Spinal cord (tissue), 10 donors: ENCODE data around the gene EZR. TPM values are rescaled to one million over a fixed set of nuclear protein-coding genes. Genes with fewer than 3 reads are reported as not detected.

Experiments used
- DNase-seq, 6 donors: peaks; one replicate each; pipeline versions ENCODE4 v3.0.0 to v3.0.0-alpha.2; 2013 to 2015; ENCODE audit warnings: low spot score in 6 of 6, low read depth in 4 of 6
- H3K27ac ChIP-seq: one replicate; pipeline ENCODE4 v1.5.1; 2013; ENCODE audit warnings: low read depth, low read length, control low read depth
- H3K27me3 ChIP-seq: one replicate; pipeline ENCODE4 v1.6.1; 2013; ENCODE audit warnings: low read length; ENCODE audit not compliant: control insufficient read depth, insufficient read depth
- H3K36me3 ChIP-seq: one replicate; pipeline ENCODE4 v1.6.1; 2013; ENCODE audit warnings: low read length; ENCODE audit not compliant: control insufficient read depth, insufficient read depth
- H3K4me1 ChIP-seq: one replicate; pipeline ENCODE4 v1.6.1; 2013; ENCODE audit warnings: low read length; ENCODE audit not compliant: control insufficient read depth, insufficient read depth
- H3K4me3 ChIP-seq: one replicate; pipeline ENCODE4 v1.5.1; 2013; ENCODE audit warnings: low read depth, low read length, control low read depth
- H3K9me3 ChIP-seq: one replicate; pipeline ENCODE4 v1.6.1; 2013; ENCODE audit warnings: low read length; ENCODE audit not compliant: control insufficient read depth, insufficient read depth
- WGBS: methylation state at CpG from one replicate; pipeline ENCODE4 v1.1.5; 2013; ENCODE audit warnings: missing lambda C conversion rate; ENCODE audit not compliant: insufficient coverage; 5-methylcytosine and 5-hydroxymethylcytosine counted together
- long read RNA-seq, 4 donors: transcript quantifications; one replicate each; lab custom pipeline, GENCODE V29; 2026
- polyA plus RNA-seq, 2 donors: library from polyadenylated mRNA; unstranded; fragments of 120-200 nt; gene quantifications; one replicate each; pipeline ENCODE4 v1.2.1, GENCODE V29; 2013; ENCODE audit not compliant: insufficient read length in 2 of 2
- total RNA-seq, 2 donors: library from RNA; depleted of rRNA in 1 of 2; stranded (reverse); fragments of 120-200 nt in 1 of 2; fragments of >200 nt in 1 of 2; gene quantifications; one replicate each; pipeline versions ENCODE4 v1.2.3 to v1.2.4, GENCODE V29; 2013 to 2014
- donor health status: healthy.

EZR gene
- 100 to 1,000 TPM; 114 to 163 TPM for total RNA-seq
- 100 to 1,000 TPM; 191 to 244 TPM for polyA plus RNA-seq
- long read RNA-seq, donor 1, transcript EZR-201 (13 exons, 3,068 nt): major isoform, 19 of 78 reads
- long read RNA-seq, donor 1, transcript EZR-202 (14 exons, 3,096 nt): minor isoform, 17 of 78 reads
- long read RNA-seq, donor 1, partial matches to known transcripts: 37 of 78 reads
- long read RNA-seq, donor 1, other reads (novel, unspliced or antisense): 5 of 78 reads
- long read RNA-seq, donor 2, transcript EZR-201 (13 exons, 3,068 nt): major isoform, 8 of 83 reads
- long read RNA-seq, donor 2, partial matches to known transcripts: 72 of 83 reads
- long read RNA-seq, donor 2, other reads (novel, unspliced or antisense): 0 of 83 reads
- long read RNA-seq, donor 3, transcript EZR-202 (14 exons, 3,096 nt): minor isoform, 5 of 82 reads
- long read RNA-seq, donor 3, transcript EZR-201 (13 exons, 3,068 nt): major isoform, 7 of 82 reads
- long read RNA-seq, donor 3, partial matches to known transcripts: 70 of 82 reads
- long read RNA-seq, donor 3, other reads (novel, unspliced or antisense): 0 of 82 reads
- long read RNA-seq, donor 4, transcript EZR-201 (13 exons, 3,068 nt): minor isoform, 8 of 71 reads
- long read RNA-seq, donor 4, transcript EZR-202 (14 exons, 3,096 nt): major isoform, 17 of 71 reads
- long read RNA-seq, donor 4, partial matches to known transcripts: 46 of 71 reads
- long read RNA-seq, donor 4, other reads (novel, unspliced or antisense): 0 of 71 reads

DNA sequence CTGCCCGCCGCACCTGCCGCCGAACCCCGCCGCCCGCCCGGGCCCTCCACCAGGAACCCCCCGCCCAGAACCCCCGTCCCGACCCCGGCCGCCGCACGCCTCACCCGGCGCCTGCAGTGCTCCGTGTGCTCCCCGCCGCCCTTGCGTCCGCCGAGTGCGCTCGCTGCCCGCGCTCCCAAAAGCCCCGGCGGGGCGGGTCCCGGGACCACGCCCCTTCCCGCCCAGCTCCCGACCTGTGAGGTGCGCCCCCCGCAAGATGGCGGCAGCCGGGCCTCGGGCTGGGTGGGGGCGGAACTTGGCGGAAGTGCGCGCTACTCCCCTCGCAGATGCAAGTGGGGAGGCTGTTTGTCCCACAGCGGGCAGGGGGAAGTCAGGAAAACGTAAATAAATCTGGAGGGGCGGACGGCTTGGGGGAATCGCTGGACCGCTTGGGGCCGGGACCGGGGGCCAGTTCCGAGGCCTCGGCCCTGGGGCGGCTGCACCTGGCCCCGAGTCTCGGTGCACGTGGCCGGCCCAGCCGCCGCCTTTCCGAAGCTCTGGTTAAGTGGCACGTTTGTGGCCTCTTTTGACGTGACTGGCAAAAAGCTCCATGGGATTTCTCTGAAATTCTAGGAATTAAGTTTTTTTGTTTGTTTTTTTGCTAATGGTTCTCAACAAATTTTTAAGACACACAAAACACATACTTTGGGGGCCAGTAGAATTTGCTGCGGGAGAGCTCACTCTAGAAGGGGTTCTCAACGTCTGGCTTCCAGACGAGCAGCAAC is at the start of gene EZR:
EZR (minus strand) TSS at position 156 of the 764 bp plus-strand sequence. CDS start 1,275 bp downstream, outside the sequence.
- Histone ChIP-seq H3K9me3 (no peaks in the 10 kb centered on the region), H3K27me3 (peaks cover 4% of the 10 kb centered on the region), H3K4me3 (peak within 1 kb of the TSS; percentile 60), H3K27ac (peak within 1 kb of the TSS; percentile 88), H3K36me3 (no peaks in the 10 kb centered on the region), H3K4me1 (peaks cover 11% of the 10 kb centered on the region)
- peak in 2 of 6 donors; percentile 73 to 86 for DNase-seq
- WGBS: 3% methylated on average over 53 of the region's 67 CpGs

DNA sequence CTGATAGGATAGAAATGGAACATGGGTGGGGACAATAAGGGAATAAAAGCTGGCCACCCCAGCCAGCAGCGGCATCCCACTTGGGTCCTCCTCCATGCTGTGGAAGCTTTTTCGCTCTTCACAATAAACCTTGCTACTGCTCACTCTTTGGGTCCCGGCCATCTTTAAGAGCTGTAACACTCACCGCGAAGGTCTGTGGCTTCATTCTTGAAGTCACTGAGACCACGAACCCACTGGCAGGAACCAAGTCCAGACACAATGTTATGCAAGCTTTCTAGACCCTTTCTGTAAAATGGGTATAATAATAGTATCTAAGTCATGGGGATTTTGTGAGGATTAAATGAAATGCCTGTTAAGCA is 48.9 kb upstream of the EZR start:
- H3K36me3 ChIP-seq: no peaks in the 10 kb centered on the region
- no peak overlapping the region for H3K27ac ChIP-seq
- no peaks in the 10 kb centered on the region for H3K9me3 ChIP-seq
- no peak overlapping the region for H3K4me3 ChIP-seq
- no peak for DNase-seq
- no peaks in the 10 kb centered on the region for H3K27me3 ChIP-seq
- 100% methylated on average over 3 of the region's 6 CpGs for WGBS
- H3K4me1 ChIP-seq: peaks cover 13% of the 10 kb centered on the region

DNA sequence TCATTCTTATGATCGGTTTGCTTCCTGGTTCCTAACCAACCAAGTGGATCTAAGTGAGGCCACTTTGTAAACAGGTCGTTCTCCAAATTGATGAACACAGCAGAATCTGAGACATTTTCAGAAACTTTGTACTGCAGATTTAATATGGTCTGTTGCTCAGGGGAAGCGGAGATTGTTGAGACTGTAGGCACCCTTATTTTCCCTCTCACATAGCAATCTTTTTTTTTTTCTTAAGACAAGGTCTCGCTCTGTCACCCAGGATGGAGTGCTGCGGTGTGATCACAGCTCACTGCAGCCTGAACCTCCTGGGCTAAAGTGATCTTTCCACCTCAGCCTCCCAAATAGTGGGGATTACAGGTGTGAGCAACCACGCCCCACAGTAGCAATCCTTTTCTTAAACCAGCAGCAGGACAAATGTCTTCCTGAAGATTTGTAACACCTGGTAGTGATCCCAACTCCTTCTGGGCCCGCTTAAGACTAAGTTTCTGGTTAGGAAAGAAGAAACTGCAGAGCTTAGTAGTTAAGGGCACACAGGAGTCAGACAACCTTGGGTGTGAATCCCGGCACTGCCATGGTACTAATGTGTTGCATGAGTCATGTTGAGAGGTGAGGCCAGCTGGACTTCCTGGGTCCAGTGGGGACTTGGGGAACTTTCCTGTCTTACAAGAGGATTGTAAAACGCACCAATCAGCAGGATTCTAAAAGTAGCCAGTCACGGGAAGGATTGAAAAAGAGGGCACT is 48.4 kb upstream of the EZR start:
- WGBS: 98% methylated on average over 9 of the region's 10 CpGs
- H3K9me3 ChIP-seq: no peaks in the 10 kb centered on the region
- H3K27ac ChIP-seq: no peak overlapping the region
- H3K4me1 ChIP-seq: peaks cover 13% of the 10 kb centered on the region
- H3K4me3 ChIP-seq: no peak overlapping the region
- H3K36me3 ChIP-seq: no peaks in the 10 kb centered on the region
- H3K27me3 ChIP-seq: no peaks in the 10 kb centered on the region
- no peak for DNase-seq

DNA sequence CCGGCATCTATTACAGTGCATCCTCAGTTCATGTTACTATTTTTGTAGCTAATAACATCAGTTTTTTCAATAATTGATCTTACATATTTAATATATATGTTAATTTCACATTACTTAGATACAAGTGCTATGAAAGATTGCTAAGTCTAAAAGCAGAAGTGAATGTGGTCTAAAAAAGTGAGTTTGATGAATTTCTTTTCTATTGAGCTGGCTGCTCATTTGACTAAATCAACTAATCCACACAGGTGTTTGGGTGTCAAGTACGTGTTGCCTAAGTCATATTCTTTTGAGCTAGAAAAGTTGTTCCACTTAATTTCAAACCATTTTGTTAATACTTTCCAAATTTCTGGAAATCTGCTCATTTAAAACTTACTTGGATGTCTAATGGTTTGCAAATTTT is 46.6 kb upstream of the EZR start:
- no peak overlapping the region for H3K4me3 ChIP-seq
- no CpG with 5 or more reads among the region's 2 CpGs for WGBS
- peaks cover 13% of the 10 kb centered on the region for H3K4me1 ChIP-seq
- no peak overlapping the region for H3K27ac ChIP-seq
- no peaks in the 10 kb centered on the region for H3K9me3 ChIP-seq
- H3K27me3 ChIP-seq: no peaks in the 10 kb centered on the region
- no peaks in the 10 kb centered on the region for H3K36me3 ChIP-seq
- DNase-seq: no peak

DNA sequence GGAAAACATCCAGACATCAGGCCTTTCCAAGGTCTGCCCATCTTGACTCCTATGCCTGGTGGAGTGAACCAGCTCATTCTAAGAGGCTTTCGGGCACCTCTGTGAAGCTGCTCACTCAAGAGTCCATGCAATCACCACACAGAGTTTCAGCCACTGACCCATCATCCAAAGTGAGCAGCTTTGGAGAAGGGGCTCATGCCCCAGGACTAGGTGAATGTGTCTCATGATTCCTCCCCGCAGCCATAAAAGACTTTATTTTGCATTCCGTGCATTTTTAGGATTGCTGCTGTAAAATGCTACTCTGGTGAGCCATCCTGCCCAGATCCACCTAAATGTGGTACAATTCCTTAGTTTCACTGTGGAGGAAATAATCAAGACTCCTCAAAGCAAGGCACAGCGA is 44.5 kb upstream of the EZR start:
- Histone ChIP-seq H3K27ac (no peak overlapping the region), H3K36me3 (no peaks in the 10 kb centered on the region)
- WGBS: 85% methylated on average over 3 of the region's 4 CpGs

GRCh38 chr6:158861686-158862381 is 42.7 kb upstream of the EZR start:
- no peaks in the 10 kb centered on the region for H3K9me3 ChIP-seq
- no peak overlapping the region for H3K4me3 ChIP-seq
- no peaks in the 10 kb centered on the region for H3K27me3 ChIP-seq
- no peaks in the 10 kb centered on the region for H3K4me1 ChIP-seq
- H3K36me3 ChIP-seq: no peaks in the 10 kb centered on the region
- H3K27ac ChIP-seq: no peak overlapping the region
- DNase-seq: no peak
- WGBS: 84% methylated on average over 3 of the region's 4 CpGs

More for the DNA sequence above, 44.5 kb upstream of the EZR start:
- H3K9me3 ChIP-seq: no peaks in the 10 kb centered on the region
- no peaks in the 10 kb centered on the region for H3K27me3 ChIP-seq
- no peak for DNase-seq
- no peaks in the 10 kb centered on the region for H3K4me1 ChIP-seq
- H3K4me3 ChIP-seq: no peak overlapping the region

DNA sequence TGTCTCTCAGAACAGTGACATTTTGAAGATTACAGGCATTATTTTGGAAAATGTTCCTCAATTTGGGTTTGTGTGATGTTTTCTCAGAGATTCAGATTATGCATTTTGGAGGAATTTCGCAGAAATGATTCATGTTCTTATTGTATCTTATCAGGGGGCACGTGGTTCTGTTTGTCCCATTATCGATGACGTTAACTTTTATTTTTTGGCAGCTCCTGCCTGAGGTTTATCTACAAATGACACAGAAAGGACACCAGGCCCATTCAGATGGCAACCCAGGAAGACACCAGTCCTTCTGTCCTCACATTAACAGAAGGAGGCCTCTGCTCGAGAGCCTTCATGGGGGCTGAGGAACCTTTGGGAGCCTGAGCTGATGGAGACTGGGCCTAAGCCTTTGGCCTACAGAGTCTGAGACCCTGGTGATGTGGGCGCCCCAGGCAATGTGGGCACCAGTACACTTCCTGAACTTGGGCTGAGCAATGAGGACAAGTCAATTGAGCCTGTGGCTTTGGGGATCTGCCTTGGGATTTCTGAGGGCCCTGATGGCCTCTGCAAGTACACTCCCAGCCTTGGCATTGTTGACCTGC is 41.2 kb upstream of the EZR start:
- Histone ChIP-seq H3K36me3 (no peaks in the 10 kb centered on the region), H3K4me3 (no peak overlapping the region), H3K9me3 (no peaks in the 10 kb centered on the region), H3K4me1 (no peaks in the 10 kb centered on the region), H3K27ac (no peak overlapping the region), H3K27me3 (no peaks in the 10 kb centered on the region)
- 93% methylated on average over 6 of the region's 6 CpGs for WGBS
- DNase-seq: no peak

GRCh38 chr6:158856261-158856660 is 37.1 kb upstream of the EZR start:
- no peak overlapping the region for H3K4me3 ChIP-seq
- peaks cover 2% of the 10 kb centered on the region for H3K27me3 ChIP-seq
- peaks cover 10% of the 10 kb centered on the region for H3K4me1 ChIP-seq
- no peaks in the 10 kb centered on the region for H3K36me3 ChIP-seq
- 100% methylated on average over 1 of the region's 4 CpGs for WGBS
- DNase-seq: no peak
- no peak overlapping the region for H3K27ac ChIP-seq
- H3K9me3 ChIP-seq: no peaks in the 10 kb centered on the region
